ENCODE measurements around the gene BCDIN3D.

DNA sequence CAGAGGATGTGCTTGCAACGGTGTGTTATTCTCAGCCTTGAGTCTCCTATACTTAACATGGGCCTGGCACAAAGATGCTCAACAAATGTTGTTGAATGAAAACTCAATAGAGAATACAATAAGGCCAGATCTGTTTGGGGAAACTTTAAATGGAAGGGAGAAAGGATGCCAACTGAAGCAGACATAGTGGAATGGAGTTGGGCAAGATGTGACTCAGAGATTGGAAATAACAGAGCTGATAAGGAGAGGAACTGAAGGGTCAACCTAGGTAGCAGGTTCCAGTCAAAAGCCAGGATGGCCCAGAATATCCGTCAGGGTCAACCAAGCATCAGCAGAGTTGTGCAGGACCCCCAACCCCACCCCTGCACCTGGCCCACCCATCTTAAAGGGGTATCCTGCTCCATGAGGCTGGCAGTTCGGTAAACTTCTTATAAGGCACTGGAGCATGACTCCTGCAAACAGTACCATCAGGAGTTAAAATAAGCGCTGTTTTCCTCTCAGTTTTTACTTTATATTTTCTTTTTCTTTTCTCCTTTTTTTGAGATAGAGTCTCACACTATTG is 1.1 kb upstream of the BCDIN3D start:
- no peak for TF ChIP-seq YY1 (IDR thresholded peaks at IDR 0.05; ENCODE audit: low read depth)
- TF ChIP-seq, protein P1, sequence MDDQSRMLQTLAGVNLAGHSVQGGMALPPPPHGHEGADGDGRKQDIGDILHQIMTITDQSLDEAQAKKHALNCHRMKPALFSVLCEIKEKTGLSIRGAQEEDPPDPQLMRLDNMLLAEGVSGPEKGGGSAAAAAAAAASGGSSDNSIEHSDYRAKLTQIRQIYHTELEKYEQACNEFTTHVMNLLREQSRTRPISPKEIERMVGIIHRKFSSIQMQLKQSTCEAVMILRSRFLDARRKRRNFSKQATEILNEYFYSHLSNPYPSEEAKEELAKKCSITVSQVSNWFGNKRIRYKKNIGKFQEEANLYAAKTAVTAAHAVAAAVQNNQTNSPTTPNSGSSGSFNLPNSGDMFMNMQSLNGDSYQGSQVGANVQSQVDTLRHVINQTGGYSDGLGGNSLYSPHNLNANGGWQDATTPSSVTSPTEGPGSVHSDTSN (IDR thresholded peaks at IDR 0.05), result no peak
